H1 (cell line): ENCODE results near the gene SLC27A1. TPM values are rescaled to one million over a fixed set of nuclear protein-coding genes. Genes with fewer than 3 reads are reported as not detected.

ENCODE experiments used
- CTCF ChIA-PET: fragments of 300-600 bp; sonication (Branson Sonifier 250); formaldehyde crosslinking; loops from one replicate; lab custom pipeline; 2021; ENCODE audit not compliant: partially characterized antibody; lab: Charles Lee
- POLR2A ChIA-PET: fragments of 300-600 bp; sonication (Branson Sonifier 250); formaldehyde crosslinking; loops from one replicate; lab custom pipeline; 2021; ENCODE audit warnings: inconsistent platforms; ENCODE audit not compliant: partially characterized antibody; lab: Charles Lee
- DNase-seq, 2 experiments: peaks; one replicate each; pipeline versions ENCODE4 v3.0.0 to v3.0.0-alpha.2; 2010 to 2022; ENCODE audit warnings: low spot score in 2 of 2, low read depth in 1 of 2, mixed read lengths in 1 of 2
- FAIRE-seq: peaks from 2 replicates; lab custom pipeline; 2011; peaks lifted over from hg19 to GRCh38; lab: Jason Lieb, UNC
- H2AFZ ChIP-seq: 2 replicates; pipeline ENCODE4 v1.8.1; 2012; ENCODE audit warnings: low read length, inconsistent platforms
- H2AK5ac ChIP-seq: 2 replicates; pipeline ENCODE4 v1.6.1; 2013; ENCODE audit warnings: low read depth, low read length
- H2BK120ac ChIP-seq: replicated peaks from 2 replicates; pipeline ENCODE3; 2013; ENCODE audit warnings: low read depth, low read length, inconsistent platforms
- H2BK12ac ChIP-seq: 2 replicates; pipeline ENCODE4 v1.6.1; 2013; ENCODE audit warnings: low read depth, low read length
- H2BK15ac ChIP-seq: 2 replicates; pipeline ENCODE4 v1.6.1; 2013; ENCODE audit warnings: low read length
- H2BK20ac ChIP-seq: 2 replicates; pipeline ENCODE4 v1.6.1; 2013; ENCODE audit warnings: low read length
- H2BK5ac ChIP-seq: 2 replicates; pipeline ENCODE4 v1.6.1; 2013; ENCODE audit warnings: low read depth, low read length
- H3K14ac ChIP-seq: 2 replicates; pipeline ENCODE4 v1.6.1; 2013; ENCODE audit warnings: inconsistent platforms; ENCODE audit not compliant: insufficient read length
- H3K18ac ChIP-seq: 2 replicates; pipeline ENCODE4 v1.6.1; 2013; ENCODE audit warnings: low read length; ENCODE audit errors: extremely low read depth
- H3K23ac ChIP-seq: 2 replicates; pipeline ENCODE4 v1.6.1; 2013; ENCODE audit warnings: inconsistent platforms; ENCODE audit not compliant: insufficient read length
- H3K23me2 ChIP-seq: 2 replicates; pipeline ENCODE4 v1.6.1; 2013; ENCODE audit warnings: low read depth, low read length
- H3K27ac ChIP-seq: 2 replicates; pipeline ENCODE4 v1.6.1; 2011; ENCODE audit warnings: low read depth, low read length, inconsistent platforms
- H3K27me3 ChIP-seq, 4 experiments: replicated peaks in 1 of 4; 1 replicate in 1 of 4; 2 replicates in 3 of 4; pipeline versions ENCODE4 v1.6.1 to v1.8.1; 2011 to 2013; ENCODE audit warnings: low read length in 3 of 4, mild to moderate bottlenecking in 3 of 4, inconsistent platforms in 2 of 4, mixed read lengths in 2 of 4, moderate library complexity in 1 of 4; ENCODE audit not compliant: control insufficient read depth in 3 of 4, insufficient read depth in 3 of 4; ENCODE audit errors: extremely low read depth in 1 of 4
- H3K36me3 ChIP-seq, 4 experiments: 2 replicates each; pipeline versions ENCODE4 v1.6.1 to v1.8.1; 2011 to 2013; ENCODE audit warnings: mild to moderate bottlenecking in 4 of 4, low read length in 3 of 4, moderate library complexity in 2 of 4, control low read depth in 1 of 4, inconsistent platforms in 1 of 4; ENCODE audit not compliant: insufficient read depth in 4 of 4, control insufficient read depth in 2 of 4
- H3K4ac ChIP-seq: replicated peaks from 2 replicates; pipeline ENCODE3; 2013; ENCODE audit warnings: low read length, low read depth, mixed read lengths, inconsistent platforms; ENCODE audit not compliant: insufficient read length
- H3K4me1 ChIP-seq, 4 experiments: replicated peaks in 1 of 4; 1 replicate in 1 of 4; 2 replicates in 3 of 4; pipeline versions ENCODE4 v1.6.1 to v1.8.1; 2011 to 2013; ENCODE audit warnings: low read length in 3 of 4, inconsistent platforms in 2 of 4, mixed read lengths in 1 of 4; ENCODE audit not compliant: insufficient read depth in 4 of 4, control insufficient read depth in 3 of 4
- H3K4me2 ChIP-seq, 2 experiments: 2 replicates each; pipeline versions ENCODE4 v1.6.1 to v1.8.1; 2011 to 2013; ENCODE audit warnings: low read depth in 2 of 2, low read length in 2 of 2, control low read depth in 1 of 2, inconsistent platforms in 1 of 2, mild to moderate bottlenecking in 1 of 2; ENCODE audit not compliant: insufficient read depth in 1 of 2
- H3K4me3 ChIP-seq, 4 experiments: fragments of 200-600, 300-600 bp in 1 of 4; sonication (generic), shearing (Covaris generic), sonication (Bioruptor Twin) in 1 of 4; 2 replicates each; pipeline versions ENCODE4 v1.5.1 to v1.8.1; 2011 to 2016; ENCODE audit warnings: low read length in 4 of 4, low read depth in 3 of 4, control low read depth in 2 of 4, inconsistent platforms in 2 of 4, mild to moderate bottlenecking in 2 of 4, mixed read lengths in 1 of 4, moderate library complexity in 1 of 4; ENCODE audit not compliant: insufficient read depth in 2 of 4; ENCODE audit errors: extremely low read depth in 1 of 4
- H3K56ac ChIP-seq: replicated peaks from 2 replicates; pipeline ENCODE3; 2013; ENCODE audit warnings: low read depth, mild to moderate bottlenecking, mixed read lengths, low read length, inconsistent platforms; ENCODE audit not compliant: insufficient read length
- H3K79me1 ChIP-seq: 2 replicates; pipeline ENCODE4 v1.6.1; 2013; ENCODE audit warnings: low read depth, low read length, control low read depth
- H3K79me2 ChIP-seq, 2 experiments: 2 replicates each; pipeline versions ENCODE4 v1.6.1 to v1.8.1; 2012 to 2013; ENCODE audit warnings: low read length in 2 of 2, mild to moderate bottlenecking in 2 of 2, inconsistent platforms in 1 of 2; ENCODE audit not compliant: insufficient read depth in 2 of 2, control insufficient read depth in 1 of 2
- H3K9ac ChIP-seq, 4 experiments: replicated peaks in 1 of 4; 1 replicate in 1 of 4; 2 replicates in 3 of 4; pipeline versions ENCODE4 v1.6.1 to v1.8.1; 2011 to 2013; ENCODE audit warnings: low read depth in 3 of 4, low read length in 3 of 4, control low read depth in 2 of 4, mild to moderate bottlenecking in 2 of 4, moderate library complexity in 2 of 4, inconsistent platforms in 1 of 4; ENCODE audit errors: extremely low read depth in 1 of 4
- H3K9me3 ChIP-seq, 2 experiments: 2 replicates each; pipeline versions ENCODE4 v1.6.1 to v1.8.1; 2012 to 2013; ENCODE audit warnings: mild to moderate bottlenecking in 2 of 2, moderate library complexity in 2 of 2, control low read depth in 1 of 2, inconsistent platforms in 1 of 2, low read depth in 1 of 2, low read length in 1 of 2, mixed read lengths in 1 of 2; ENCODE audit not compliant: insufficient read depth in 2 of 2
- H4K20me1 ChIP-seq, 2 experiments: replicated peaks in 1 of 2; 2 replicates each; pipeline versions ENCODE3 to v1.8.1; 2011 to 2013; ENCODE audit warnings: inconsistent platforms in 2 of 2, low read length in 2 of 2, mild to moderate bottlenecking in 1 of 2; ENCODE audit not compliant: insufficient read depth in 2 of 2, control insufficient read depth in 1 of 2
- H4K5ac ChIP-seq: 2 replicates; pipeline ENCODE4 v1.6.1; 2013; ENCODE audit warnings: low read length, low read depth, mixed read lengths, inconsistent platforms; ENCODE audit not compliant: insufficient read length
- H4K8ac ChIP-seq: 2 replicates; pipeline ENCODE4 v1.8.0; 2013; ENCODE audit warnings: mild to moderate bottlenecking, moderate library complexity, low read length, inconsistent platforms; ENCODE audit not compliant: insufficient read depth; ENCODE audit errors: extremely low read depth
- H4K91ac ChIP-seq: replicated peaks from 2 replicates; pipeline ENCODE3; 2013; ENCODE audit warnings: low read length, mixed read lengths, inconsistent platforms; ENCODE audit not compliant: insufficient read length
- SP2 ChIP-seq: IDR thresholded peaks from 2 replicates; pipeline ENCODE4 v1.6.1; 2012; ENCODE audit warnings: mild to moderate bottlenecking, low read length, inconsistent platforms
- WGBS, 2 experiments: shearing (Covaris generic) in 1 of 2; methylation state at CpG; one replicate each; pipeline versions ENCODE4 v1.1.6 to v1.1.7; 2013 to 2015; ENCODE audit warnings: low lambda C conversion rate in 2 of 2, mixed read lengths in 2 of 2, inconsistent platforms in 1 of 2, low coverage in 1 of 2, missing lambda C conversion rate in 1 of 2; ENCODE audit not compliant: insufficient replicate concordance in 2 of 2, insufficient coverage in 1 of 2, insufficient read length in 1 of 2; ENCODE audit errors: extremely low coverage in 1 of 2, missing lambda C conversion rate in 1 of 2; 5-methylcytosine and 5-hydroxymethylcytosine counted together
- polyA plus RNA-seq, 7 experiments: library from polyadenylated mRNA; depleted of rRNA in 3 of 7; stranded (reverse) in 5 of 7; unstranded in 2 of 7; fragments of >200 nt in 5 of 7; fragments of 200-250 nt in 2 of 7; gene quantifications; 1 replicate in 5 of 7; 2 replicates in 1 of 7; 4 replicates in 1 of 7; pipeline versions ENCODE4 v1.2.1 to v1.2.3, GENCODE V29; 2011 to 2013; ENCODE audit warnings: missing spikeins in 2 of 7, mixed read lengths in 2 of 7
- total RNA-seq: library from RNA; stranded (reverse); fragmentation: NEBNext Ultra II Directional; extraction: Animal tissue kit (Norgen Biotek cat#: 25700); gene quantifications from 2 replicates; pipeline ENCODE4 v1.2.1, GENCODE V29; 2021

Gene SLC27A1
- total and polyA plus RNA-seq, 2 of the 8 experiments (the other 6 are each of a cell fraction or from before 2014, with no cell fraction given) = 7.5 to 9.1 TPM

GRCh38 chr19:17423429-17424208 is 46.7 kb upstream of the SLC27A1 start:
- Histone ChIP-seq H2BK20ac (no peak overlapping the region), H3K4ac (peak overlapping the region; percentile 69), H4K5ac (no peak overlapping the region), H4K20me1 (peaks cover 0 to 4% of the 10 kb centered on the region in 2 experiments), H4K8ac (no peak overlapping the region), H2AK5ac (no peak overlapping the region), H4K91ac (peak overlapping the region; percentile 27), H3K18ac (no peak overlapping the region), H2BK120ac (no peak overlapping the region), H3K79me2 (no peaks in the 10 kb centered on the region), H2BK15ac (no peak overlapping the region), H3K27ac (no peak overlapping the region), H3K36me3 (no peaks in the 10 kb centered on the region), H3K27me3 (no peaks in the 10 kb centered on the region; a peak in 2 of 7 replicates), H2BK12ac (no peak overlapping the region; the same call in 1 of the 2 replicates), H3K9ac (no peak overlapping the region), H2AFZ (no peak overlapping the region), H3K79me1 (no peaks in the 10 kb centered on the region), H3K23ac (no peak overlapping the region), H3K4me1 (peaks cover 3 to 17% (median 8%) of the 10 kb centered on the region in 4 experiments), H3K14ac (no peak overlapping the region), H3K23me2 (peaks cover 12% of the 10 kb centered on the region), H3K56ac (no peak overlapping the region), H3K9me3 (no peaks in the 10 kb centered on the region), H2BK5ac (no peak overlapping the region), H3K4me2 (no peak overlapping the region; a peak in 1 of 4 replicates), H3K4me3 (no peak overlapping the region)
- 89% methylated on average over 20 of the region's 20 CpGs; no CpG with 5 or more reads in 1 of the 2 experiments for WGBS, 2 experiments
- ChIA-PET POLR2A (interaction anchor here (0.6 to 1.4 kb wide), 3 partner anchors 14 to 90 kb away, joined by 3 to 5 read pairs (median 3); no protein-coding TSS in a partner anchor), CTCF (interaction anchor here (0.5 to 1.5 kb wide), 4 partner anchors 7 to 598 kb away, joined by 3 to 6 read pairs (median 3); no protein-coding TSS in a partner anchor)
- DNase-seq (no peak), FAIRE-seq (no peak)
- TF ChIP-seq SP2 = no peak
